Measurements from ENCODE around the gene P4HTM. TPM values are rescaled to one million over a fixed set of nuclear protein-coding genes. Genes with fewer than 3 reads are reported as not detected.

Gene P4HTM
- total and polyA plus RNA-seq, 2 of the 8 experiments (the other 6 are each of a cell fraction or from before 2014, with no cell fraction given) = 19.1 to 25.4 TPM

GRCh38 chr3:49020330-49021212 lies 30.5 kb downstream of the P4HTM start:
- H4K8ac ChIP-seq (ENCODE audit: extremely low read depth, insufficient read depth, low read length) = peak overlapping the region; percentile 99; the same call in 1 of the 2 replicates
- peak overlapping the region; percentile 75 for H3K56ac ChIP-seq (replicated peaks; ENCODE audit: insufficient read length, low read depth, low read length)
- 0 out of 2 replicates have a peak overlapping the region, but pooled peaks have one; percentile 77 for H2AK5ac ChIP-seq (ENCODE audit: low read depth, low read length)
- peaks cover 5% of the 10 kb centered on the region for H3K79me1 ChIP-seq (ENCODE audit: low read depth, low read length)
- H2BK15ac ChIP-seq (ENCODE audit: low read length) = no peak overlapping the region
- peak overlapping the region; percentile 6 for H3K18ac ChIP-seq (ENCODE audit: extremely low read depth, low read length)
- TF ChIP-seq SIN3A (conservative IDR thresholded peaks at IDR 0.05 in 1 of 2, IDR thresholded peaks at IDR 0.05 in 1 of 2; ENCODE audit: low read depth in 1 of 2, low read length in 2 of 2) (0 out of 4 replicates have a peak, but pooled peaks of 1 of the 2 experiments have one; percentile 0), CREB1 (IDR thresholded peaks at IDR 0.05) (0 out of 2 replicates have a peak, but pooled peaks have one; percentile 9), PHF8 (conservative IDR thresholded peaks at IDR 0.05; ENCODE audit: low read depth, low read length) (peak; percentile 3; the same call in 1 of the 2 replicates), RFX5 (IDR thresholded peaks at IDR 0.05; ENCODE audit: borderline replicate concordance, low read depth, low read length) (no peak), CHD2 (IDR thresholded peaks at IDR 0.05; ENCODE audit: low read length) (no peak), HDAC2 (IDR thresholded peaks at IDR 0.05; ENCODE audit: borderline replicate concordance in 1 of 2, low read depth in 2 of 2, low read length in 2 of 2) (0 out of 4 replicates have a peak, but pooled peaks of 1 of the 2 experiments have one; percentile 16)
- H2BK20ac ChIP-seq (ENCODE audit: low read length) = no peak overlapping the region
- peaks cover 32% of the 10 kb centered on the region for H3K23me2 ChIP-seq (ENCODE audit: low read depth, low read length)
- H4K5ac ChIP-seq (ENCODE audit: insufficient read length, low read depth, low read length) = peak overlapping the region; percentile 75
- H3K4ac ChIP-seq (replicated peaks; ENCODE audit: insufficient read length, low read depth, low read length) = peak overlapping the region; percentile 62
- H3K36me3 ChIP-seq (ENCODE audit: control insufficient read depth in 2 of 4, insufficient read depth in 4 of 4, low read length in 3 of 4) = peaks cover 18 to 38% (median 26%) of the 10 kb centered on the region in 4 experiments
- peaks cover 0 to 21% (median 13%) of the 10 kb centered on the region in 4 experiments; a peak in 6 of 7 replicates for H3K4me1 ChIP-seq (replicated peaks in 1 of 4; ENCODE audit: control insufficient read depth in 3 of 4, insufficient read depth in 4 of 4, low read length in 3 of 4)
- H2BK5ac ChIP-seq (ENCODE audit: low read depth, low read length) = peak overlapping the region; percentile 98
- H3K9ac ChIP-seq (replicated peaks in 1 of 4; ENCODE audit: extremely low read depth in 1 of 4, low read depth in 3 of 4, low read length in 3 of 4) = peak overlapping the region; percentile 86 to 96 (median 93)
- H4K20me1 ChIP-seq (replicated peaks in 1 of 2; ENCODE audit: control insufficient read depth in 1 of 2, insufficient read depth in 2 of 2, low read length in 2 of 2) = peaks cover 13 to 17% of the 10 kb centered on the region in 2 experiments
- H2BK120ac ChIP-seq (replicated peaks; ENCODE audit: low read depth, low read length) = no peak overlapping the region
- H3K14ac ChIP-seq (ENCODE audit: insufficient read length) = no peak overlapping the region
- 9% methylated on average over 35 of the region's 51 CpGs; no CpG with 5 or more reads in 1 of the 2 experiments for WGBS, 2 experiments (ENCODE audit: extremely low coverage in 1 of 2, insufficient coverage in 1 of 2, insufficient read length in 1 of 2, insufficient replicate concordance in 2 of 2, low coverage in 1 of 2, low lambda C conversion rate in 2 of 2, missing lambda C conversion rate in 1 of 2)
- H2BK12ac ChIP-seq (ENCODE audit: low read depth, low read length) = 0 out of 2 replicates have a peak overlapping the region, but pooled peaks have one; percentile 75
- FAIRE-seq (no peak), DNase-seq (ENCODE audit: low read depth in 1 of 2, low spot score in 2 of 2) (peak in 1 of 2 experiments; percentile 65)
- POLR2A ChIA-PET (ENCODE audit: partially characterized antibody) = interaction anchor here (0.6 to 38.8 kb wide), 20 partner anchors 8 to 1326 kb away, joined by 3 to 1518 read pairs (median 6); partner anchors contain the start of genes DALRD3, IMPDH2, IP6K2 and KLHDC8B
- H3K4me2 ChIP-seq (ENCODE audit: insufficient read depth in 1 of 2, low read depth in 2 of 2, low read length in 2 of 2) = peak overlapping the region; percentile 96 to 98
- no peak overlapping the region for H2AFZ ChIP-seq (ENCODE audit: low read length)
- no peaks in the 10 kb centered on the region for H3K27me3 ChIP-seq (replicated peaks in 1 of 4; ENCODE audit: control insufficient read depth in 3 of 4, extremely low read depth in 1 of 4, insufficient read depth in 3 of 4, low read length in 3 of 4)
- CTCF ChIA-PET (ENCODE audit: partially characterized antibody) = interaction anchor here (0.6 to 24.3 kb wide), 11 partner anchors 8 to 519 kb away, joined by 3 to 467 read pairs (median 3); partner anchors contain the start of genes P4HTM, QARS1, QRICH1 and WDR6
- peak overlapping the region; percentile 84 to 97 (median 95) for H3K4me3 ChIP-seq (ENCODE audit: extremely low read depth in 1 of 4, insufficient read depth in 2 of 4, low read depth in 3 of 4, low read length in 4 of 4)
- no peak overlapping the region for H3K23ac ChIP-seq (ENCODE audit: insufficient read length)
- H4K91ac ChIP-seq (replicated peaks; ENCODE audit: insufficient read length, low read length) = peak overlapping the region; percentile 62
- peaks cover 0 to 16% of the 10 kb centered on the region in 2 experiments; a peak in 1 of 4 replicates for H3K79me2 ChIP-seq (ENCODE audit: control insufficient read depth in 1 of 2, insufficient read depth in 2 of 2, low read length in 2 of 2)
- H3K9me3 ChIP-seq (ENCODE audit: insufficient read depth in 2 of 2, low read depth in 1 of 2, low read length in 1 of 2) = no peaks in the 10 kb centered on the region
- peak overlapping the region; percentile 91 for H3K27ac ChIP-seq (ENCODE audit: low read depth, low read length)

Measured in H1 (cell line).